Measurements from ENCODE around the gene RNF208. TPM values are rescaled to one million over a fixed set of nuclear protein-coding genes. Genes with fewer than 3 reads are reported as not detected.

RNF208 gene
- total RNA-seq, 2 donors from 2014 or later, result 3.7 TPM; not detected in 1

DNA sequence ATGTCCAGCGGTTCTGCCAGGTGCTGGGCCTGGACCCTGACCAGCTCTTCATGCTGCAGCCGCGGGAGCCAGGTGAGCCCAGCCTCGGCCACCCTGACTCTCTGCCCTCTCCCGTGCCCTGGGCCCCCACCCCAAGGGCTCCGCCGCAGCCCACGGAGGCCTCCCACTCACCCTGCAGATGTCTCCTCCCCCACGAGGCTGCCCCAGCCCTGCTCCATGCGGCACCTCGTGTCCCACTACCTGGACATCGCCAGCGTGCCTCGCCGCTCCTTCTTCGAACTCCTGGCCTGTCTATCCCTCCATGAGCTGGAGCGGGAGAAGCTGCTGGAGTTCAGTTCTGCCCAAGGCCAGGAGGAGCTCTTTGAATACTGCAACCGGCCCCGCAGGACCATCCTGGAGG lies 7.4 kb downstream of the RNF208 start:
- H3K36me3 ChIP-seq, result no peaks in the 10 kb centered on the region
- no peak overlapping the region for H3K4me3 ChIP-seq
- TF ChIP-seq, protein P1, sequence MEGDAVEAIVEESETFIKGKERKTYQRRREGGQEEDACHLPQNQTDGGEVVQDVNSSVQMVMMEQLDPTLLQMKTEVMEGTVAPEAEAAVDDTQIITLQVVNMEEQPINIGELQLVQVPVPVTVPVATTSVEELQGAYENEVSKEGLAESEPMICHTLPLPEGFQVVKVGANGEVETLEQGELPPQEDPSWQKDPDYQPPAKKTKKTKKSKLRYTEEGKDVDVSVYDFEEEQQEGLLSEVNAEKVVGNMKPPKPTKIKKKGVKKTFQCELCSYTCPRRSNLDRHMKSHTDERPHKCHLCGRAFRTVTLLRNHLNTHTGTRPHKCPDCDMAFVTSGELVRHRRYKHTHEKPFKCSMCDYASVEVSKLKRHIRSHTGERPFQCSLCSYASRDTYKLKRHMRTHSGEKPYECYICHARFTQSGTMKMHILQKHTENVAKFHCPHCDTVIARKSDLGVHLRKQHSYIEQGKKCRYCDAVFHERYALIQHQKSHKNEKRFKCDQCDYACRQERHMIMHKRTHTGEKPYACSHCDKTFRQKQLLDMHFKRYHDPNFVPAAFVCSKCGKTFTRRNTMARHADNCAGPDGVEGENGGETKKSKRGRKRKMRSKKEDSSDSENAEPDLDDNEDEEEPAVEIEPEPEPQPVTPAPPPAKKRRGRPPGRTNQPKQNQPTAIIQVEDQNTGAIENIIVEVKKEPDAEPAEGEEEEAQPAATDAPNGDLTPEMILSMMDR (IDR thresholded peaks at IDR 0.05), result no peak
- H3K9me3 ChIP-seq, result no peaks in the 10 kb centered on the region
- DNase-seq (ENCODE audit: low spot score) (no peak), ATAC-seq (ENCODE audit: insufficient number of reproducible peaks, low FRiP score, low read depth) (no peak)
- no peak overlapping the region for H3K27ac ChIP-seq
- no peaks in the 10 kb centered on the region for H3K27me3 ChIP-seq (replicated peaks; ENCODE audit: insufficient read depth)
- H3K4me1 ChIP-seq (ENCODE audit: control insufficient read depth in 1 of 2, low read depth in 2 of 2), result no peaks in the 10 kb centered on the region

DNA sequence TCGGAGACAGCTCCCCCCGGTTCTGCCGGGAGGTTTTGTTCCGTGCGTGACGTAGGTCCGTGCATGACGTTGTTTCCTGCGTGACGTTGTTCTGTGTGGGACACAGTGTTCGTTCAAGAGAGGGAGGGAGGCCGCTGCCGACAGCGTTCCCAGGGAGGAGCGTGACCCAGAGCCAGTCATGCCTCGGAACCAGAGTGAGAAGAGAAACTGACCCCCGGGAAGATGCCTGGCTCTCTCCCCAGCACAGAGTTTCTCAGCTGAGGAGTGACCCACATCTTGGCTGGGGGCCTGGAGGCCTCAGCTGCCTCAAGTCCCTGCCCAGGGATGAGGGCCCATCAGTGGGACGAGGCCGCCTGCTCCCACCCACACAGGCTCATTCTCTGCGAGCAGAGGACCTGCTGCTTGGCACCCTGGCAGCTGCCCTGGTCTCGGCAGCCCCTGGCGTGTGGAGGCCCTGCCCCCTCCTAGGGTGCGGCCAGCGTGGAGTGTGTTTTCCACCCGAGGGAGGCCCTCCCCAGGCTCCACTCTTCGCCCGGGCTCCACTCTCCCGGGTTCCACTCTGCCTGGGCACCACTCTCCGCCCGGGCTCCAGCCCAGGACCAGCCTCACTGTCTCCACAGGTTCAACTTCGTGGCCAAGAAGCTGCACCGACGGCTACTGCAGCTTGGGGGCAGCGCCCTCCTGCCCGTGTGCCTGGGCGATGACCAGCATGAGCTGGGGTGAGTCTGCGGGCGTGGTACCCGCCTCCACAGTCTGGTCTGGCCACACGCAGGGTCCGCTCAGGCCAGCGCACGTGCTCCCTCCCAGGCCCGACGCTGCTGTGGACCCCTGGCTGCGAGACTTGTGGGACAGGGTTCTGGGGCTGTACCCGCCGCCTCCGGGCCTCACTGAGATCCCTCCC lies 8.6 kb downstream of the RNF208 start:
- Histone ChIP-seq H3K4me3 (no peak overlapping the region), H3K36me3 (no peaks in the 10 kb centered on the region), H3K27ac (no peak overlapping the region), H3K9me3 (no peaks in the 10 kb centered on the region), H3K4me1 (ENCODE audit: control insufficient read depth in 1 of 2, low read depth in 2 of 2) (no peaks in the 10 kb centered on the region), H3K27me3 (replicated peaks; ENCODE audit: insufficient read depth) (no peaks in the 10 kb centered on the region)
- TF ChIP-seq, protein P1 (IDR thresholded peaks at IDR 0.05), result no peak
- ATAC-seq (ENCODE audit: insufficient number of reproducible peaks, low FRiP score, low read depth) (no peak), DNase-seq (ENCODE audit: low spot score) (no peak)

DNA sequence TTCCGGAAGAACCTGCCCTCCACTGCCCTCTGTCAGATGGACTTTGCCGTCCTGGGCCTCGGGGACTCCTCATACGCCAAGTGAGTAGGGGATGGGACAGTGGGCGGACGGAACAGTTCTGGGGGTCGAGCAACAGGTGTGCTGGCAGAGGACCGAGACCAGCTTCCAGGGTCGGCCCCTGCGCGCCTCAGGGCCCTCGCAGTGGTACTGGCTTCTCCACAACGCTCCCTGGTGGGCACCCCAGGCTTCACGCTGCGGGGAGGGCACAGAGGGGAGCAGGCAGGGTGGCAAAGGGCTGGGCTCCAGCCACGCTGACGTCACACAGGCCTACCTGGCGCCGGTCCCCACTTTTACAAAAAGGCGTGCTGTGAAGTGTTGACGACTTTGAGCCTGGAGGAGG lies 9.5 kb downstream of the RNF208 start:
- ATAC-seq (ENCODE audit: insufficient number of reproducible peaks, low FRiP score, low read depth), result no peak
- no peak for DNase-seq (ENCODE audit: low spot score)
- no peaks in the 10 kb centered on the region for H3K4me1 ChIP-seq (ENCODE audit: control insufficient read depth in 1 of 2, low read depth in 2 of 2)
- H3K36me3 ChIP-seq, result no peaks in the 10 kb centered on the region
- no peaks in the 10 kb centered on the region for H3K9me3 ChIP-seq
- no peak overlapping the region for H3K4me3 ChIP-seq
- TF ChIP-seq, protein P1 (IDR thresholded peaks at IDR 0.05), result no peak
- H3K27me3 ChIP-seq (replicated peaks; ENCODE audit: insufficient read depth), result no peaks in the 10 kb centered on the region
- H3K27ac ChIP-seq, result no peak overlapping the region

DNA sequence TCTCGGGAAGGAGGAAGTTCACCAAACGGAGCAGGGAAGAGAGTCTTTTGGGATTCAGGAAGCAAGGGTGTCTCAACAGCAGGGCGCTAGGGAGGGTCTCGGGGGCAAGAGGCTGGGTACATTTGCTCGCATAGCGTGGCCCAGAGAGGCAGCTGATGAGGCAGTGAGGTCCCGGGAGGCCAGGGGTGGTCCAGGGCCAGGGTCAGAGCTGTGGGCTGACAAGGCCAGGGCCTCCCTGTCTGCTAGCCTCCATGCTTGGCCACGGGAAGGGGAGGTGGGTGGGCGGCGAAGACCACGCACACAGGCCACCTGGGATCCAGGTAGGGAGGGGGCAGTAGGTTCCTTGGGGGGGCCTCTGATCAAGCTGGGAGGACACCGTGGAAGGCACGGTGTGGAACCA lies 10.5 kb downstream of the RNF208 start:
- no peak for DNase-seq (ENCODE audit: low spot score)
- no peak for ATAC-seq (ENCODE audit: insufficient number of reproducible peaks, low FRiP score, low read depth)
- Histone ChIP-seq H3K27ac (no peak overlapping the region), H3K9me3 (no peaks in the 10 kb centered on the region), H3K36me3 (no peaks in the 10 kb centered on the region), H3K4me3 (no peak overlapping the region), H3K4me1 (ENCODE audit: control insufficient read depth in 1 of 2, low read depth in 2 of 2) (peaks cover 3 to 4% of the 10 kb centered on the region in 2 donors), H3K27me3 (replicated peaks; ENCODE audit: insufficient read depth) (no peaks in the 10 kb centered on the region)
- TF ChIP-seq, protein P1 (IDR thresholded peaks at IDR 0.05), result no peak

DNA sequence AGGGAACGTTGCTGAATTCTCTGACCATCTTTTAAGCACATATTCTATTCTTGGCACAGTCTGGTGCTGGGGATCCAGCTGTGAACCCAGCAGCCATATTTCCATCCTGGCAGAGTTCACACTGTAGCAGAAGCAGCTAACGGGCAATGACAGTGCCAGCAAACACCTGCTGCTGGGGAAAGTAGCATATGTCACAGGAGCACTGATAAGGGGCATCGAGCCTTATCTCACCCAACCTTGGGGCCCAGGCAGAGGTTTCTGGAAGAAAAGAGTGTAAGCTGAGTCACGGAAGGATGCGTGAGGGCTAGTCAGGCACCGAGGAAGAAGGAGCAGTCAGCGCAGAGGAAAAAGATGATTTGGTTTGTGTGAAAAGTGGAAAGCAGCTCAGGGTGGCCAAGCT lies 15.4 kb downstream of the RNF208 start:
- TF ChIP-seq, protein P1 (IDR thresholded peaks at IDR 0.05), result no peak
- H3K4me1 ChIP-seq (ENCODE audit: control insufficient read depth in 1 of 2, low read depth in 2 of 2), result peaks cover 24 to 46% of the 10 kb centered on the region in 2 donors
- no peaks in the 10 kb centered on the region for H3K9me3 ChIP-seq
- ATAC-seq (ENCODE audit: insufficient number of reproducible peaks, low FRiP score, low read depth), result no peak
- H3K4me3 ChIP-seq, result peak overlapping the region; percentile 99
- no peaks in the 10 kb centered on the region for H3K36me3 ChIP-seq
- H3K27ac ChIP-seq, result no peak overlapping the region
- H3K27me3 ChIP-seq (replicated peaks; ENCODE audit: insufficient read depth), result no peaks in the 10 kb centered on the region
- no peak for DNase-seq (ENCODE audit: low spot score)

Data from thoracic aorta (tissue), 2 donors.